ENCODE data around the gene LRRC61.

LRRC61 gene

GRCh38 chr7:150356265-150356897 lies 33.2 kb downstream of the LRRC61 start:
- DNase-seq (ENCODE audit: low read depth) = no peak

- no peak for DNase-seq (ENCODE audit: low read depth)
Observed at GRCh38 chr7:150357270-150357669, 34.1 kb downstream of the LRRC61 start.

DNA sequence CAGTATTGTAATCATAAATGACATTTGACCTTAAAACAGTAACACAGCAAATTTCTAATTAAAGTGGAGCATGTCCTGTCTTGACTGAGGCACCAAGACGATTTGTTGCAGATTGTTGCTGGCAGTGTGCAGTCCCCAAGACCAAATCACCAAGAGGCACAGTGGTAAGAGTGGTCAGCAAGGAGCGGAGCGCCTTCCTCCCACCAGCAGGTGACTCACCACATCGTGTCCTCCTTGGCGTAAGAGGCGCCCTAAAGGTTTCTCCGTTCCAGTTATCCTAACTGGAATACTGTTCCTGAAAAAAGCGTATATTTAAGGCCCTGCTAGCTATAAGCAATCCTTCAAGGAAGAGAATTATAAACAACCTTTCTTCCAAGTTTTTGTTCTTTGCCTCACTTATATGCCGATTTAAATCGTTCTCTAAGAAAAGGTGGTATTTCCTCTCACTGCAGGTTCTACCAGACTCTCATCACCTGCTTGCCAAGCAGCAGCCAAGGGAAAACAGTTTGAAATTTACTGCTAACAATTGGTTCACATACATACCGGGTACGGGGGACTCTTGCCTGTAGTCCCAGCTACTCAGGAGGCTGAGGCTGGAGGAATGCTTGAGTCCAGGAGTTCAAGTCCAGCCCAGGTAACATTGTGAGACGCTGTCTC lies 34.7 kb downstream of the LRRC61 start:
- DNase-seq (ENCODE audit: low read depth) = no peak

GRCh38 chr7:150358433-150358832 lies 35.3 kb downstream of the LRRC61 start:
- DNase-seq (ENCODE audit: low read depth) = no peak

DNA sequence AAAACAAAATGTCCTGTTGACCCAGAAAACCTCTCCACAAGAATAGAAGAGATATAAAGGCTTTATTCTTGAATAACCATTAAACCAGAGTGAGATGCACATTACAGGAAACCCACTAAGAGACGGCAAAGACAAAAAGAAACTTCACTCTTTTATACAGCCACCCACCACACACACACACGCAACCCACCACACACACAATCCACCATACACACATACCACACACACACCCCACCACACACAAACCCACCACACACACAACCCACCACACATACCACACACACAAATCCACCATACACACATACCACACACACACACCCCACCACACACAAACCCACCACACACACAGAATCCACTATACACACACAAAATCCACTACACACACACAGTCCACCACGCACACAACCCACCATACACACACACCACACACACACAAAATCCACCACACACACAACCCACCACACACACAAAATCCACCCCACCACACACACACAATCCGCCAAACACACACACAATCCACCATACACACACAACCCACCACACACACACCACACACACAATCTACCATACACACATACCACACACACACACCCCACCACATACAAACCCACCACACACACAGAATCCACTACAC lies 36.0 kb downstream of the LRRC61 start:
- DNase-seq (ENCODE audit: low read depth) = no peak

DNA sequence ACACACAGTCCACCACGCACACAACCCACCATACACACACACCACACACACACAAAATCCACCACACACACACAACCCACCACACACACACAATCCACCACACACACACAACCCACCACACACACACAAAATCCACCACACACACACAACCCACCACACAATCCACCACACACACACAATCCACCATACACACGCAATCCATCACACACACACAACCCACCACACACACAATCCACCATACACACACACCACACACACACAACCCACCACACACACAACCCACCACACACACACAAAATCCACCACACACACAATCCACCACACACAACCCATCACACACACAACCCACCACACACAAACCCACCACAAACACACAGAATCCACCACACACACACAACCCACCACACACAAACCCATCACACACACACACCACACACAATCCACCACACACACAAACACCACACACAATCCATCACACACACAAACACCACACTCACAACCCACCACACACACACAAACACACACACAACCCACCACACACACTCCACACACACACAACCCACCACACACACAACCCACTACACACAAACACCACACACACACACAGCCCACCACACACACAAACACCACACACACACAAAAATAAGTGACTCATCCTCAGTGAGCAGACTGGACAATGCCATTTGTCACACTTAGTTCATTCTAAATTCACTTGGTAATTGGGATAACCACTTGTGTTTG lies 36.6 kb downstream of the LRRC61 start:
- DNase-seq (ENCODE audit: low read depth) = no peak

DNA sequence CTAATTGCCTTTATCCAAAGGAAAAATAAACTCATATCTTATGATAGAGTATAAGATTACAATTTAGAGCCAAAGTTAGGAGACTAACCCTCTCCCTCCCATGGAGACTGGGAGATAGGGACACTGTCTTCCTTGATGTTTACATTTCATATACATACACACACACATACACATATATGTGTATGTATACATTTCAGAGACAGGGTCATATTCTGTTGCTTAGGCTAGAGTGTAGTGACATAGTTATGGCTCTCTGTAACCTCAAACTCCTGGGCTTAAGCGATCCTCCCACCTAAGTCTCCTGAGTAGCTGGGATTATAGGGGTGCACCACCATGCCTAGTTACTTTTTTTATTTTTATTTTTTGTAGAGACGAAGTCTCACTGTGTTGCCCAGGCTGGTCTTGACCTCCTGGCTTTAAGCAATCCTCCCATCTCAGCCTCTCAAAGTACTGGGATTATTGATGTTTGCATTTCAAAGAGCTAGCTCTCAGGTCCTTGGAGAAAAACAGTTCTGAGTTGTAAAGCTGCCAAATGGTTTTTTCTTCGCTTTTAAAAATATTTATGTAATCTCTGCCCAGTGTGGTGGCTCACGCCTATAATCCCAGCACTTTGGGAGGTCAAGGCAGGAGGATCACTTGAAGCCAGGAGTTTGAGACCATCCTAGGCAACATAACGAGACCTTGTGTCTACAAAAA lies 37.4 kb downstream of the LRRC61 start:
- no peak for DNase-seq (ENCODE audit: low read depth)

DNA sequence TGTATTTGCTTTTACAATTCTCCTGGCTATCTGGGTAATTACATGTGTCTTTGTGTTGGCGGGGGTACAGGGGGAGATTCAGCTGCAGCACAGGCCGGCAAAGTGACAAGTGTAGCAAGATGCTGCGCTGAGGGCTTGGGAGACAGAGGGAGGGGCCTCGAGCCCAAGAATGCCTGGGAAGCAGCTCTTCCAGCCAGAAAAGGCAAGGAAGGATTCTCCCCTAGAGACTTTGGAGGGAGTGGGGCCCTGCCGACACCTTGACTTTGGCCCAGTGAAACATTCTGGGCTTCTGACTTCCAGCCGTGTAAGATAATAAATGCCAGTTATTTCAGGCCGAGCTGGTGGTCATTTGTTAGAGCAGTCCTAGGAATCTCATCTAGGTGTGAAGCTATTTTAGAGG lies 38.2 kb downstream of the LRRC61 start:
- DNase-seq (ENCODE audit: low read depth) = no peak

DNA sequence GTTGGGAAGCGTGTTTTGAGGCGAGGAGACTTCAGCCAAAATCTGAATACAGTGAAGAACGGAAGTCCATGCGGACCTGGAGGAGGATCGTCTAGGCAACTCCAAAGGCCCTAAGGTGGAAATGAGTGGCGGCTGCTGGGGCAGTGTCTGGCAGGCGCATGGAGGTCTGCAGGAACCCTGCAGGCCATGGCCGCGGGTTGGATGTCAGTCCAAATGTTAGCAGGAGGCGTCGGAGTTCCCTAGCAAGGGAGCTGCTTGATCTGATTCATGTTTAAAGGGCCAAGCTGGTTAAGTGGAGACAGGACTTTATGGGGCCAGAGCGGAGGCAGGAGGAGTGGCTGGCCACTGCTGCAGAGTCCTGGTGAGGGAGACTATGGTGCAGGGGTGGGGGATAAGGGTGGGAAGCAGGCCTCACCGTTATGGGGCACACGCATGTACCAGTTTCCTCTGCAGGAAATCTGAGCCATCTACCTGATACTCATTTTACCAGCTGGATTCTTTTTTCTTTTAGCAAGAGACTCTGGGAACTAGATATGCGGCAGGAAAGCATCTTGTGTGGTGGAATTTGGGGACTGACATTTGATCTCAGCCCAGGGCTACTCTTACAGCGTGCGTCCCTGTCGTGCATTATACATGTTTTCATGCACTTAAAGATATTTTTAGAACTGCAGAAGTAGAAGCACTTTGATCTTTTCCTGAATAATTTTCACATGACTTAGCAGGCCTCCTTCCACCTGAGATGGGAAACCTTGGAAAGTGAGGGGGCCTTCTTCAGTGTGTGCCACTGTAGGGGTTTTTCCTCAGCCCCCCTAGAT lies 38.9 kb downstream of the LRRC61 start:
- DNase-seq (ENCODE audit: low read depth) = no peak

DNA sequence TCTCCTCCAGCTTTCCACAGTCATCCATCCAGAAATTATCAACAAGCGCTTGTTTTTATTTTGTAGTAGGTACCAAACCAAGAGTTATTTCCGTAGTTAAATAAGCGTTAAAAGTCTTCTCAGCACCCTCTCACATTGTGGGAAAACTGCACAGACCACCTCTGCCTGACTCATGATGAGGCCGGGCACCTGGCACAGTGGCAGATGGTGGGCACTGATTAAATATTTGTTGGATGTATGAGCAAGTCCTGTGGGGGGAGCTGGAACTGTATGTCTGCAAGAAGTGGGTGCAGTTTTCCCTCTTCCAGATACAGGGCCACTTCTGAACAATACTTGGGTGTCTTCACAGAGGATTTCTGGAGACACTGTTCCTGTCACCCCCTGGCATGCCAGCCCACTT lies 40.2 kb downstream of the LRRC61 start:
- no peak for DNase-seq (ENCODE audit: low read depth)

DNA sequence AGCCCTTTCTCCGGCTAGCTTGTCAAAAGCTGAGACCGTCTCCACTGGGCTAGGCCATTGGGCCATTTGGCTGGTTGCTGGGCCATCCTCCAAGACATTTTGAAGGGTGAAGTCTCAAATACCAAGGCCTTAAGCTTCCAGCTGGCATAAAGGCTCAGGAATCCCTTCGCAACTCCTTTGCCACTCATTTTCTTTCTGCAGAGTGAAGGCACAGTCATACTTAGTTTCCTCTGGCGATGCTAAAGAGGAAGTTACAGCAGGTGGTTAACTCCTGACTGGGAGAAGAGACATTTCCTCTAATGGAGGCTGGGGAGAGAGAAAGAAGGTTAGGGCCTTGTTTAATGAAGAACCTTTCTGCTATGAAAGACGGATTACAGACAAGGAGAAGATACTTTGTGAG lies 40.7 kb downstream of the LRRC61 start:
- DNase-seq (ENCODE audit: low read depth) = no peak

GRCh38 chr7:150365194-150365593 lies 42.0 kb downstream of the LRRC61 start:
- DNase-seq (ENCODE audit: low read depth) = no peak

GRCh38 chr7:150365673-150366398 lies 42.7 kb downstream of the LRRC61 start:
- no peak for DNase-seq (ENCODE audit: low read depth)

- DNase-seq (ENCODE audit: low read depth) = no peak
Observed at GRCh38 chr7:150367677-150368095, 44.5 kb downstream of the LRRC61 start.

GRCh38 chr7:150368096-150368883 lies 45.1 kb downstream of the LRRC61 start, which contains the start of gene REPIN1:
Gene REPIN1, plus strand, starts transcription at chr7:150368822. Its CDS starts 890 bp downstream, at chr7:150369712.
- peak; percentile 65 for DNase-seq (ENCODE audit: low read depth)

GRCh38 chr7:150368884-150369747 lies 46.0 kb downstream of the LRRC61 start:
- DNase-seq (ENCODE audit: low read depth) = no peak

DNA sequence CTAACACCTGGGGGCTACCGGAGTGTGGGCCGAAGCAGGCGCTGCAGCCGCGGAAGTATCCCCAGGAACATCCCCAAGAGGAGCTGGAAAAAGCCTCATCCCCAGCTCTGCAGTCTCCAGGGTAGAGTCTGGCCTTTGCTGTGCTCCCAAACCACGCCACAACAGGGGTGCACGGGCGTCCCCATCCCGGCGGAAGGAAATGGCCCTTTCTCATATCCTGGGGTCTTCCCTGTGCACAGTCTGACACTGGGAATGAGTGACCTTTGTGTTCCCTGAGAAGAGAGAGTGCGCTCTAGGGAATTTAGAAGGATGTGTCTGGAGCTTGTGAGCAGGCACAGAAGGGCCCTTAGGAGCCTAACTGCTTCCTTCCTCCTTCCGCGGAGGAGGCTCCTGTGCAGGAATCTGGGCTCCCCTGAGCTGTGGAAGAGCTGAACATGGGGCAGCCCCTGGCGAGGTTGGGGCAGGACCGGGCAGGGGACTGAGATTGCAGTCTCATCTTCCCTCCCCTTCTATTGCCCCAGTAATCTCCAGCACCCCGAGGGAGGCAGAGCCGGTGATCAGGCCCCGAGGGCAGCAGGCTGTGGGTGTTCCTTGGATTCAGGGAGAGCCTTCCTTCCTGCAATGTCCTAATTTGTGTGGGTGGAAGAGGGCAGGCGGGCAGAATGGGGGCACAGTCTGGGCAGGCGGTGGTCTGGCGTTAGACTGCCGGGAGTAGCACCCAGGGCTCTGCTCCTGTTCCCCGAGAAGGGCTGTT lies 46.8 kb downstream of the LRRC61 start:
- no peak for DNase-seq (ENCODE audit: low read depth)

- DNase-seq (ENCODE audit: low read depth) = no peak
Observed at GRCh38 chr7:150370612-150371071, 47.5 kb downstream of the LRRC61 start.
